Stomach smooth muscle (tissue), 2 donors: ENCODE results near the gene RAP1GAP2.

Experiments
- H3K27ac ChIP-seq: one replicate; pipeline ENCODE4 v1.7.0; 2013; ENCODE audit warnings: mild to moderate bottlenecking, low read length, inconsistent platforms
- H3K27me3 ChIP-seq, 2 donors: one replicate each; pipeline ENCODE4 v1.7.0; 2013; ENCODE audit warnings: low read length in 2 of 2; ENCODE audit not compliant: insufficient read depth in 2 of 2, control insufficient read depth in 1 of 2
- H3K36me3 ChIP-seq, 2 donors: one replicate each; pipeline ENCODE4 v1.7.0; 2013; ENCODE audit warnings: low read length in 2 of 2; ENCODE audit not compliant: control insufficient read depth in 2 of 2, insufficient read depth in 2 of 2
- H3K4me1 ChIP-seq: one replicate; pipeline ENCODE4 v1.7.0; 2013; ENCODE audit warnings: low read length; ENCODE audit not compliant: control insufficient read depth, insufficient read depth
- H3K4me3 ChIP-seq, 2 donors: one replicate each; pipeline ENCODE4 v1.7.0; 2013; ENCODE audit warnings: low read length in 2 of 2
- H3K9ac ChIP-seq, 2 donors: one replicate each; pipeline ENCODE4 v1.7.0; 2013; ENCODE audit warnings: low read length in 2 of 2, mild to moderate bottlenecking in 1 of 2
- H3K9me3 ChIP-seq, 2 donors: one replicate each; pipeline ENCODE4 v1.7.0; 2013; ENCODE audit warnings: low read length in 2 of 2; ENCODE audit not compliant: control insufficient read depth in 2 of 2
- donor health status: healthy.
- donor health status: Pancreatic carcinoma.

The RAP1GAP2 gene

DNA sequence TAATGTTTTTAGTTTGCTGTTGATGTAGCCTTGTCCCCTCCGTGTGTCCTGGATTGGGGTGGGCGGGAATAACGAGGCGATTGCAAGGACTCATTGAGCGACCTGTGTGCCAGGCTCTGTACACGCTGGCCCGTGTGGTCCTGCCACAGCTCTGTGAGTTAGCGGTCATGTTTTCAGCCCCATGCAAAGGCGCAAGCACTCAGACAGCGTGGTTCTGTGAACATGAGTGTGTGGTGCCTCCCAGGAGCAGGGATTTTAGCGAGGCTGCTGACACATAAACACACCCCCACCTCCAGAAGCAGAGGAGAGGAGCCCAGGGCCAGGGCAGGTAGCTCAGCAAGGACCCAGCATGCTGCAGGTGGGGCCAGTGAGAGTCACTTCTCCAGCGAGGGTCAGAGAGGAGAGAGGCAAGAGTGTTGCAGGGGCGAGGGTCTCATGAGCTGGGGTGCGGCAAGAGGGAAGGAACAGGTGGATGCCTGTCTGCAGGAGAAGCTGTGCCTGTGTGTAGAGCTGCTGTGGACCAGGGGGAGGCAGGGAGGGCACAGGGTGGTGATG is 151.8 kb downstream of the RAP1GAP2 start:
- Histone ChIP-seq H3K4me1 (no peaks in the 10 kb centered on the region), H3K27ac (no peak overlapping the region), H3K9ac (no peak overlapping the region), H3K4me3 (no peak overlapping the region), H3K9me3 (no peaks in the 10 kb centered on the region), H3K27me3 (no peaks in the 10 kb centered on the region), H3K36me3 (no peaks in the 10 kb centered on the region)

DNA sequence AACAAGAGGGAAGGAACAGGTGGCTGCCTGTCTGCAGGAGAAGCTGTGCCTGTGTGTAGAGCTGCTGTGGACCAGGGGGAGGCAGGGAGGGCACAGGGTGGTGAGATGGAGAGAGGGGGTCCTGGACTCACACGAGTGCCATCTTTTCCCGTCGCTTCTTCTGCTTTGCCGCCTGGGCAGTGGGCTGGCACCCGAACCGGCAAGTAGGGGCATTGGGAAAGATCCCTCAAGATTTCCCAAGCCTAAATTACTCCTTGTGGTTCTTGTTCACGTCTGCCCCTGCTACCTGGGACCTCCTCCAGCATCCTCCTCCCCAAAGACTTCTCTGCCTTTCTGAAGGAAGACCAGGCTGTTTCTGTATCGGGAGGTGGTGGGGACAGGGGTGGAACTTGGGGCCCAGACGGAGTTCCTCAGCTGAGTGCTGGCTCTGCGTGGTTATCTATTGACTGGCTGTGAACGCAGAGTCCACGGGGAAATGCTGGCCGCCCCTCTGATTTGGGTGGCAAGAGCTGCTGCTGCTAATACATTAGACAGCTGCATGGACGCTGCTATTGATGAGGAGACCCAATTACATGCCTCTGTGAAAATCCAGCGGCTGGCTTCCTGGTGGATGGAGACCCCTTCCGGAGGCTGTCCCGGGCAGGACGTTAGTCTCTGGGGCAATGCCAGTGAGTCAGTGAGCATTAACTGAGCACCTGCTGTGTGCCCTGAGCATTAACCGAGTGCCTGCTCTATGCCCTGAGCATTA is 152.7 kb downstream of the RAP1GAP2 start:
- Histone ChIP-seq H3K27me3 (no peaks in the 10 kb centered on the region), H3K27ac (no peak overlapping the region), H3K4me3 (no peak overlapping the region), H3K4me1 (no peaks in the 10 kb centered on the region), H3K9ac (no peak overlapping the region), H3K36me3 (no peaks in the 10 kb centered on the region), H3K9me3 (no peaks in the 10 kb centered on the region)

DNA sequence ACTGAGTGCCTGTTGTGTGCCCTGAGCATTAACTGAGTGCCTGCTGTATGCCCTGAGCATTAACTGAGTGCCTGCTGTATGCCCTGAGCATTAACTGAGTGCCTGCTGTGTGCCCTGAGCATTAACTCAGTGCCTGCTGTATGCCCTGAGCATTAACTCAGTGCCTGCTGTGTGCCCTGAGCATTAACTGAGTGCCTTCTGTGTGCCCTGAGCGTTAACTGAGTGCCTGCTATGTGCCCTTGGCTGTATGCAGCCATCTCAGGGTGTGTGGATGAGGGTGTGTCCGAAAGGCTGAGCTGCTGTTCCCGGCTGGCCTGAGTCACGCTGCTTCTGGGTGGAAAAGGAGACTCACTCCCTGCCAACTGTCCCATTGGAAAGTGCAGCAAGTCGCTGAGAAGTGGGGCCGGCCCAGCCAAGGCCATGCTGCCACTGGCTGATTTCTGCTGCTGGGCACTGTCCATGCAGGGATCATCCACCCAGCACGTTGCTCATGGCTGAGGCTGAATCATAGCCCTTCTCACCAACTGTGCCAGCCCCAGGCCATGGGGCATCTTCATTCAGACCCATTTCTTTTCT is 153.3 kb downstream of the RAP1GAP2 start:
- Histone ChIP-seq H3K27me3 (no peaks in the 10 kb centered on the region), H3K9ac (no peak overlapping the region)

DNA sequence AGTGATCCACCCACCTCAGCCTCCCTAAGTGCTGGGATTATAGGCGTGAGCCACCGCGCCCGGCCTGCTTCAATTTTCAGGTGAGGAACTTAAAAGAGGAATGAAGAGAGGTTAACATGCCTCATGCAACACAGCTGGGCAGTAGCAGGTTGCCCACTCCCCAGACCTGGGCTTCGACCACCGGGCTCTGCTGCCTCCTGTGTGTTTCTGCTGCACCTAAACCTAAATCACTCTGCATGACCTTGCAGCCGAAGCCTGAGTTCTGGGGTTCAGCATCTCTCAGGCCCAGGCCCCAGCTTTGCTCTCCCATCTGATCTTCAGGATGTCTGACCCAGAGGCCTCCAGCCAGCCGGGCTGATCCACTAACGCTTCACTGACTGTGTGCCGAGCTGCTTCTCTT is 154.6 kb downstream of the RAP1GAP2 start:
- Histone ChIP-seq H3K4me3 (no peak overlapping the region), H3K27ac (no peak overlapping the region), H3K9ac (no peak overlapping the region), H3K27me3 (no peaks in the 10 kb centered on the region), H3K9me3 (no peaks in the 10 kb centered on the region), H3K36me3 (no peaks in the 10 kb centered on the region), H3K4me1 (no peaks in the 10 kb centered on the region)

More for the DNA sequence above, 153.3 kb downstream of the RAP1GAP2 start:
- H3K4me3 ChIP-seq = no peak overlapping the region
- H3K36me3 ChIP-seq = no peaks in the 10 kb centered on the region
- H3K27ac ChIP-seq = no peak overlapping the region
- no peaks in the 10 kb centered on the region for H3K9me3 ChIP-seq
- H3K4me1 ChIP-seq = no peaks in the 10 kb centered on the region

DNA sequence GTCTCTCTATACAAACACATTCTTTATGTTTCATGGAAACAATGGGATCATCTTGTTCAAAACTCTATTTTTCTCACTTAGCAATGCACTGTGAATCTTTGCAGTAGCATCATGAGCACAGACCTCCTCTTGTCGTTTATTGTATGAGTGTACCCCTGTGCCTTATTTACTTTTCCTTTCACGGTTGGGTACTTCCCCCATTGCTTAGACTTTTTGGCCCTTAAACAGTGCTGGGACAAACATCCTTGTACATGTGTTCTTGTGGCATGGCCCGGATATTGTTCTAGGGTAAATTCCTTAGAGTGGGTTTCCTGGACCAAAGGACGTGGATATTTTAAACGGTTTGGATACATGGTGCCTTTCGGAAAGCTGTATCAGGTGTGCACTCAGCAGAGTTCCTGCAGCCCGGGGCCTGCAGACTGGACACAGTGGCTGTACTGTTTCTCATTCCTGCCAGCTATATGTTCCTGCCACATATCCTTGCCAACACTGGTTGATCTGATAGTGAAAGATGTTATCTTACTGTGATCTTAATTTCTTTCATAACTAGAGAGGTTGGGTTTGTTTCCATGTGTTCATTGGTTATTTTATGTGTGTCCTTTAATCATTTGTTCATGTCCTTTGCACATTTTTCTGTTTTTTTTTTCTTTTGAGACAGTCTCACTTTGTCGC is 156.1 kb downstream of the RAP1GAP2 start:
- Histone ChIP-seq H3K4me1 (no peaks in the 10 kb centered on the region), H3K36me3 (no peaks in the 10 kb centered on the region), H3K9me3 (no peaks in the 10 kb centered on the region), H3K4me3 (no peak overlapping the region), H3K27me3 (no peaks in the 10 kb centered on the region), H3K9ac (no peak overlapping the region), H3K27ac (no peak overlapping the region)

DNA sequence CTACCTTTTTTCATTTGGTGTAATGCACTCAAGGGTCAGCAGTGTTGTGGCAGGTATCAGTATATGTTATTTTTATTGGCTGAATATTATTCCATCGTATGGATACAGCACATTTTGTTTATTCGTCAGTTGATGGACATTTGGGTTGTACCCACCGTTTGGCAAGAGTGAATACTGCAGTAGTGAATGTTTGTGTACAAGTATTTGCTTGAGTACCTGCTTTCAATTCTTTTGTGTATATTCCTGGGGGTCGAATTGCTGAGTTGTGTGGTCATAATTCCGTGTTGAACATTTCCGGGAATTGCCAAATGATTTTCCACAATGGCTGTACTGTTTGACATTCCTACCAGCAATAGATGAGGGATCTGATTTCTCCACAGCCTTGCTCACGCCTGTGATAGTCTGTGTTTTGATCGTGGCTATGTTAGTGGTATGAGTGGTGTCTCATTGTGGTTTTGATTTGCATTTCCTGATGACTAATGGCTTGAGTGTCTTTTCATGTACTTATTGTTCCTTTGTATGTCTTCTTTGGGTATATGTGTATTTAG is 158.7 kb downstream of the RAP1GAP2 start:
- no peaks in the 10 kb centered on the region for H3K27me3 ChIP-seq
- no peak overlapping the region for H3K4me3 ChIP-seq
- no peaks in the 10 kb centered on the region for H3K36me3 ChIP-seq
- H3K27ac ChIP-seq = no peak overlapping the region
- H3K9me3 ChIP-seq = no peaks in the 10 kb centered on the region
- H3K9ac ChIP-seq = no peak overlapping the region
- no peaks in the 10 kb centered on the region for H3K4me1 ChIP-seq

DNA sequence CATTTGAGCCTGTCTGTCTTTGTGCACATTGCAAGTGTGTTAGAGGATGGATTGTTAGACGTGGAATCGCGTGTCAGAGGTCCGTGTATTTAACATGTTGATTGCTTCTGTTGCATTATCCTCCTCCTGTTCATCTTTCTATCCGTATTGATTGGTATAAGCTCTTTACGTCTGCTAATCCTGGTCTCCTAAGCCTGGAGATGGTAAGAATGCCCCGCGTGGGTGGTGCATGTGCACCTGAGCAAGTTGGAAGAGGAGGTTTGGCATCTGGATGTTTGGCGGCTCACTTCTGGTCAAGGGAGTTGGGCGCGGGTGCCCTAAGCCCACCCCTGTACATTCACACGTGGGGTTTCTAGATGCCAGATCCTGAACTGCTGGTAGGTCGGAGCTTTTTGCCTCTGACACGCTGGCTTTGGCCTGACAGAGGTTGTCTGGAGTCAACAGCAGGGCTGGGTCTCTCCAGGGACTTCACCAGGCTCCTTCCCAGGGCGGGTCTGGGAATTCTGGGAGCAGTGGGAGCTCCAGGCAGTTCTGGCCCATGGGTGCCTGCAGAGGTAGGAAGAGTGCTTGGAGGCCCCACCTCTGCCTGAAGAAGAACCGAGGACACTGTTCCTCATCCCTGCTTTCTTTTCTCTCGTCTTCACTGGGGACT is 159.8 kb downstream of the RAP1GAP2 start:
- Histone ChIP-seq H3K4me3 (no peak overlapping the region), H3K9ac (no peak overlapping the region), H3K27me3 (no peaks in the 10 kb centered on the region), H3K27ac (no peak overlapping the region), H3K9me3 (no peaks in the 10 kb centered on the region), H3K4me1 (no peaks in the 10 kb centered on the region), H3K36me3 (no peaks in the 10 kb centered on the region)

DNA sequence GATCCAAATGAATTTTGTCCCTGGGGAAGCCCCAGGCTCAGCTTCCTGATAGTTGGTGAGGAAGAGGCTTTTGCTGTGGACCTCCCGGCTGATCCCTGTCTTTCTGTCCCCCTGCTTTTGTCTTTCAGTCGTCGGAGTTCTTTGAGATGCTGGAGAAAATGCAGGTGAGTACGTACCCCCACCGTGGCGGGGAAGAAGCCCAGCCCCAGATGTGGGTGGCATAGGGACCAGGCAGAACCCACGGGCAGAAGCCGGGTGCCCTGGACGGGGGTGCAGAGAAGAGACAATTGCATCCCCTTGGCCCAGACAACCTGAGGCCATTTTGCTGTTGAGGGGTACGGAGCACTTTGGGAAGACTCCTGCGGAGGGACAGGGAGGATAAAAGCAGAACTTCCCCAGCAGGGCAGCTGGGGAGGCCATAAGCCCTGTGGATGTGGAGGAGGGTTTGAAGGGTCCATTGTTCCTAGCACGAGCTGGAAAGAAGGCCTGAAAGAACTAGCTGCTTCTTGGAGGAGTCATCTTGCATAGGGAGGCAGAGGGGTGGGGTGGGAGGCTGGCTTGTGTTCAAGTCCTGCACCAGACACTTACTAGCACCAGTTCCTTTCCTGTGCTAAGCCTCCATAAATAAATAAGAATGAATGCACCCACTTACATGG is 161.5 kb downstream of the RAP1GAP2 start:
- no peaks in the 10 kb centered on the region for H3K36me3 ChIP-seq
- no peaks in the 10 kb centered on the region for H3K27me3 ChIP-seq
- H3K27ac ChIP-seq = no peak overlapping the region
- H3K4me1 ChIP-seq = no peaks in the 10 kb centered on the region
- no peak overlapping the region for H3K9ac ChIP-seq
- no peaks in the 10 kb centered on the region for H3K9me3 ChIP-seq
- no peak overlapping the region for H3K4me3 ChIP-seq

DNA sequence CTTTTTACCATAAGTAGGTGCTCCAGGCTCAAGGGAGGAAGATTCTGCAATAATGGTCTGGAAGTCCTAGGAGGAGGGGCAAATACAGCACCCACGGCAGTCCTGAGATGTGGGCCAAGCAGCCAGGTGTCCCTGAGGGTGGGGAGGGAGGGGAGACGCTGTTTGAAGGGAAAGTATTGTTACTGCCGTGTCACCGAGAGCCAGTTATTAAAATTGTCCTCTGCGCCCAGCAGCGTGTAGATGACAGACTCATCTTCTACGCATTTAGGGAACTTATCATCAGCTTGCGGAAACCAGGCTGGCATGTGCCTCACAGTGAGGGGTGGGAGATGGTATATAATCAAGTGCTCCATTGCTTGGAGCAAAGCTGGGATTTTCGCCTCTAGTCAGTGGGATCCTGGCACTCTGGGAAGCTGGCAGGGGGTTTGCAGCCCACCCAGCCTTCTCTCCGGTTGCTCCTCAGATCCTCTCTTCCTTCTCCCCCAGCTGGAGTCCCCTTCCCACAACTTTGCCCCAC is 162.5 kb downstream of the RAP1GAP2 start:
- no peak overlapping the region for H3K9ac ChIP-seq
- no peaks in the 10 kb centered on the region for H3K9me3 ChIP-seq
- no peaks in the 10 kb centered on the region for H3K36me3 ChIP-seq
- H3K4me3 ChIP-seq = no peak overlapping the region
- H3K27ac ChIP-seq = no peak overlapping the region
- H3K27me3 ChIP-seq = no peaks in the 10 kb centered on the region
- H3K4me1 ChIP-seq = no peaks in the 10 kb centered on the region
